Stimulated activated CD4-positive, alpha-beta T cell treated with anti-CD3 and anti-CD28 coated beads, Interleukin-4, amount 100 ng/mL, for 4 hours (primary cell): ENCODE results near the gene CYP4F12.
"Not testable (repeated sequence)": the region's sequence is repeated elsewhere in the genome, so short reads cannot be mapped to it uniquely, and the experiment has no call there.

Experiments
- DNase-seq, 2 experiments: peaks; one replicate each; pipeline ENCODE4 v3.0.0-alpha.2; 2020

The CYP4F12 gene

GRCh38 chr19:15650123-15650522 is 22.8 kb upstream of the CYP4F12 start:
- not testable (repeated sequence) for DNase-seq

GRCh38 chr19:15651791-15652190 is 21.1 kb upstream of the CYP4F12 start:
- DNase-seq, result no peak

- no peak for DNase-seq
Measured at GRCh38 chr19:15652559-15653278, 20.2 kb upstream of the CYP4F12 start.

GRCh38 chr19:15656467-15656866 is 16.4 kb upstream of the CYP4F12 start:
- no peak for DNase-seq

- no peak for DNase-seq
Measured at GRCh38 chr19:15663247-15663646, 9.6 kb upstream of the CYP4F12 start.

- no peak for DNase-seq
Measured at GRCh38 chr19:15666186-15666585, 6.7 kb upstream of the CYP4F12 start.

GRCh38 chr19:15666883-15667282 is 6.0 kb upstream of the CYP4F12 start:
- no peak for DNase-seq

- no peak for DNase-seq
Measured at GRCh38 chr19:15669440-15669839, 3.4 kb upstream of the CYP4F12 start.

GRCh38 chr19:15669891-15670290 is 3.0 kb upstream of the CYP4F12 start:
- no peak for DNase-seq

GRCh38 chr19:15671237-15671821 is 1.6 kb upstream of the CYP4F12 start:
- DNase-seq, result no peak

- DNase-seq, result no peak
Measured at GRCh38 chr19:15671891-15672579, 852 bp upstream of the CYP4F12 start.

GRCh38 chr19:15673176-15673654 is 328 bp downstream of the CYP4F12 start:
- DNase-seq, result no peak

GRCh38 chr19:15675560-15675959 is 2.7 kb downstream of the CYP4F12 start:
- no peak for DNase-seq

- DNase-seq, result no peak
Measured at GRCh38 chr19:15679089-15679488, 6.2 kb downstream of the CYP4F12 start.

- not testable (repeated sequence) for DNase-seq
Measured at GRCh38 chr19:15679865-15680264, 7.0 kb downstream of the CYP4F12 start.

- no peak for DNase-seq
Measured at GRCh38 chr19:15680478-15681322, 7.8 kb downstream of the CYP4F12 start.

GRCh38 chr19:15683411-15683810 is 10.5 kb downstream of the CYP4F12 start:
- DNase-seq, result no peak

- DNase-seq, result no peak
Measured at GRCh38 chr19:15684828-15685227, 11.9 kb downstream of the CYP4F12 start.

GRCh38 chr19:15696654-15697194 is 23.8 kb downstream of the CYP4F12 start:
- DNase-seq, result no peak

GRCh38 chr19:15701757-15702533 is 29.1 kb downstream of the CYP4F12 start:
- DNase-seq, result no peak

- no peak for DNase-seq
Measured at GRCh38 chr19:15702534-15702930, 29.6 kb downstream of the CYP4F12 start.

GRCh38 chr19:15714638-15715037 is 41.8 kb downstream of the CYP4F12 start:
- DNase-seq, result no peak
